ENCODE data around the gene CDK6.
A peak's percentile ranks its signal among the peaks of the same experiment; 100 is the strongest.

The CDK6 gene

GRCh38 chr7:92847305-92847704 is 10.9 kb upstream of the CDK6 start:
- DNase-seq, result no peak

- no peak for DNase-seq
These were observed 9.4 kb upstream of the CDK6 start for GRCh38 chr7:92845736-92846135.

- DNase-seq, result no peak
These were observed 7.4 kb upstream of the CDK6 start for GRCh38 chr7:92843781-92844180.

DNA sequence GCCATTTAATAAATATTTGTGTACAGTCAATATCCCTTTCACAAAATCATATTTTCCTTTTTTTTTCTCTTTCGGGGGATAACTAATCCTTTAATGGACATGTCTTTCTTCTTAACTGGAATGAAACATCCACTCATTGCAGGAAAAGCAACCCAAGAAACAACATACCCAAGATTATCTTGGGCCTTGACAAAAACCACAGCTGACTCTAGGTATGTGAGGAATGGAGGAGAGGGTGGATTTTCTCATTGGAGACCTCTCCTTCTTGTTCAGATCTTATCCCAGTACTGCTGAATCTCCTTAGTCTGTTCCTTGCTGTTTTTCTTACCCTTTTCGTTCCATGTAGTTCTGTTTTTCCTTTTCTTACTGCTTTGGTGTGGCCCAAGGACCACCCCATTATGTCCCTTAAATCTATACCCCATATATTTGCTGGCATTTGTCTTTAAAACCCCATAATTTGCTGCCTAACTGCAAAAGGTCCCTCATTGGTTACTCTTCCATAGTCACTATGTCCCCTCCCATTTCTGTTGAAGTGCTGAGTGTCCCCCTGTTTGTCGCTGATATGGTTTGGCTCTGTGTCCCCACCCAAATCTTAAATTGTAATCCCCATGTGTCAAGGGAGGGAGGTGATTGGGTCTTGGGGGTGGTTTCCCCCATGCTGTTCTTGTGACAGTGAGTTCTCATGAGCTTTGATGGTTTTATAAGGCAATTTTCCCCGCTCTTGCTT is 6.8 kb upstream of the CDK6 start:
- DNase-seq, result no peak

- no peak for DNase-seq
These were observed 4.8 kb upstream of the CDK6 start for GRCh38 chr7:92841192-92841591.

DNA sequence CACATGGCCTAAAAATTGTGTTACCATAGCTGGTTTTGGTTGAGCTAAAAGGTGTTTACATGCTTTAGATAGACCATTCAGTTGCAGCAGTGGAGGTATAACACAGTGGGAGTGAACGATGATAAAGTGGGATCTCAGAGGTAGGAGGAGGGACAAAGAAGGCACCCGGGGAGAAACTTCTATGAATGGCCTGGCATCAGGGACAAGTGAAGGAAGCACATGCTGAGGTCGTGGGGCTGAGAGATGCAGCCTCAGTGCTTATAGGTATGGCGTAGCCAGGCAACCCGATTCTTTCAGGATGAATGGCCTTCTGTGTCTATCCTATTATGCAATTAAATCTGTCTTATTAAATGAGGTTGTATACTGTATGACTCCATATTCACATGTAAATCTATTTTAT is 3.9 kb upstream of the CDK6 start:
- DNase-seq, result no peak

DNA sequence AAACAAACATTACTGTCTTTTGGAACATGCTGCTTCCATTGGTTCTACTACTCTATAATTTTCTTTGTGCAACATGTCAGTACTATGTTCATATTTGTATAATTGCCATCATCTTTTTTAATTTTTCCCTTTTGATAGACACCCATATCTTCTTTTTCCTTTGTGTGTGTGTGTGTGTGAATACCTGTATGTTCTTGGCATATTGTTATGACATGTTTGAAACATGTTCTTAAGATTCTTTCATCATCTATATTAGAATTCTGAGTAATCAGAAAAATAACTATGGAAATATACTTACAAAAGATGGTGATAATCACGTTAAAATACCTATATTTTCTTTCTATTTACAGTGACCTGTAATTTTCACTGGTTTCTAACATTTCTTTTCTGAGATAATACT is 3.5 kb upstream of the CDK6 start:
- DNase-seq, result no peak

DNA sequence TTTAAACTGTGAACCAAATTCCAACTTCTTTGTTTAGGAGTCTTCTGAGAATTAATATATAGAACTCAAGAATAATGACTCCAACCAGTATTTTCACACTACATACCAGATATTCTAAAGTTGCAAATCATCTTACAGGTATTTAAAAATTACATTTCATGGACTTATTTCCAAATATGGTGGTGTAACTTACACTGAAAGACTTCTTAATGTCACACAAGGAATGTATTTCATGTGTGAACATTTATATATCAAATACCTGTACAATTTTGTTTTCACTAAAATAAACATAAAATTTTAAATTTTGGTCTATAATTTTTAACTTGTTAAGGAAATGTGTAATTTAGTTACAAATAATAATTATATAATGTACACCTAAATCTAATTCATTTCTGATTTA is 2.6 kb upstream of the CDK6 start:
- DNase-seq, result no peak

DNA sequence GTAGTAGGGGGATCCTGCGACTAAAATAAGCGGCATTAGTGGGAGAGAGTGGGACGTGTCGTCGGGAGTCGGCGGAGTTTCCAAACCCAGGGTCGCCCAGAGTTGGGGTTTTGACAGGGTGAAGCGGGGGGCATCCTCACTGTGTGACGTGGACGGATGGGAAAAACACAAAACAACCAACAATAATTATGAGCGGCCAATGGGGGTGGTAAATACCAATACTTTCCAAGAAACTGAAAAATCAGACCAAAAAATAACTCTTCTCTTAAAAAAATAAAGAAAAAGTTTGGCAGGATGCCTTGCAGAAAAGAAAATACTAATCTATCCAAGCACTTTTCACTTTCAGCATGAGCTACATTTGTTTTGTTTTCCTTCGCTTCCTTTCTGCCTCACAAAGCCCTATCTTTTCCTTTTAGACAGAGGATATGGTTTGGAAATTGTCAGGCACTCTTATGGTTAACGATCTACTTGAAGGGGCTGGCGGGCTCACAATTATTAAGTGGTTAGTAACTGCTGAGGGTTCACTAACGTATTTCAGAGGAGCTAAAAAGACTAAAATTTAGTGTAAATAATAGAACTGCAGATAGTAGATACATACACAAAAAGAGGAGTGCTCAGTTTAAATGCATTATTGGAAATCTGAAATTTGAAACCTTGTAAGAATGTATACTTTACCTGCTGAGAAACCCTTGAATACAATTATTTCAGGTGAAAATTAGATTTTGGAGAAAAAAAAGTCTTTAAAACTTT is 802 bp upstream of the CDK6 start:
- peak in 3 of 51 donors; percentile 9 to 20 (median 10) for DNase-seq

DNA sequence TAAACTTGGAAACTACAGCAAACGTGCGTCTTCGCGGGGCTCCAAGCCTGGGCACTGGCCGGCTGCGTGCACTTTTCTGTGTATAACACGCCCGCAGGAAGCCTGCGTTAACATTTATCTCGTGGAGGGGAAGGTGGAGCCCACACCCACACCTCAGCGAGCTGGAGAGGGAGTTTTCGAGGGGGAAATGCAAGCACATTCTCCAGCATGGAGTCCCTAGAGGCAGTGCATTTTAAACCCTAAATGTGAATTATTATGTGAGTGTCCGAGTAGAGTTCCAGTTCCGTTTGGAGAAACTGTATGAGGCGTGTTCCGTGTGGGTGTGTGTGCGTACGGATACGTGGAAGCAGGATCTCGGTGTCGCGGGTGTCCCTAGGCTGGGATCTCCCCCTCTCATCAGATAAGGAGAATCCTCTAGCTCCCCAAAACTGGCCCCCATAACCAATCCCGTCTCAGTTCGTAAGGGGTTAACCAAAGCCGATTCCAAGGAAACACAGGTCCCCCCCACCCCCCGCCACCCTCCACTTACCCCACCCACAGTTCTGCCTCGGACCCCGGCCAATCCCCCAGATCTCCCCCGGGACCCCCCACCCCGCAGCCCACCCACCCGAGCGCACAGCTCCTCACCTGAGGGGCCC is 403 bp downstream of the CDK6 start:
- peak in 7 of 51 donors; percentile 4 to 52 (median 24) for DNase-seq

DNA sequence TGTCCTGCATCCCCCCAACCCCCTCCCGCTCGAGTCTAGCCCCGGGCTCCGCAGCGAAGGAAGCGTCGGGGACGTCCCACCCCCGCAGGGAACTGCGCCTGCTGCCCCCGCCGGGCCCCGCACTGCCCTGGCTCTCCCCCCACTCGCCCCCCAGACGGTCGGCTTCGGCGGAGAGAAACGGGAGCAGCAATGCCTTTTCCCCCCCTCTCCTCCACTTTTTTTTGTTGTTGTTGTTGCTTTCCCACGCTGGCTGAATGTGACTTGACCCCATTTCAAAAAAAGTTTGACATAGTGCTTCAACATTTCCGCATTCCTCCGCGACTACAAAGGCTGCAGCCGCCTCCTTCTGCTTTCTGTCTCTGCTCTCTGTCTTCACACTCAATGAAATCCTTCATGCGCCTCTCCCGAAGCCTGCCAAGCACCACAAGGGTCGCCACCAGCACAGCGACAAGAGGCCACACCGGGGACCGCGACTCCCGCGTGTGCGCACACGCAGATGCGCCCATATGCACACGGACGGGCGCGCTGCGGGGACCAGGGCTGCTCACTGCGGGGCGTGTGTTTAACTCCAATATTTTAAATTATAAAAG is 1.0 kb downstream of the CDK6 start:
- peak in 23 of 51 donors; percentile 2 to 43 (median 20) for DNase-seq

DNA sequence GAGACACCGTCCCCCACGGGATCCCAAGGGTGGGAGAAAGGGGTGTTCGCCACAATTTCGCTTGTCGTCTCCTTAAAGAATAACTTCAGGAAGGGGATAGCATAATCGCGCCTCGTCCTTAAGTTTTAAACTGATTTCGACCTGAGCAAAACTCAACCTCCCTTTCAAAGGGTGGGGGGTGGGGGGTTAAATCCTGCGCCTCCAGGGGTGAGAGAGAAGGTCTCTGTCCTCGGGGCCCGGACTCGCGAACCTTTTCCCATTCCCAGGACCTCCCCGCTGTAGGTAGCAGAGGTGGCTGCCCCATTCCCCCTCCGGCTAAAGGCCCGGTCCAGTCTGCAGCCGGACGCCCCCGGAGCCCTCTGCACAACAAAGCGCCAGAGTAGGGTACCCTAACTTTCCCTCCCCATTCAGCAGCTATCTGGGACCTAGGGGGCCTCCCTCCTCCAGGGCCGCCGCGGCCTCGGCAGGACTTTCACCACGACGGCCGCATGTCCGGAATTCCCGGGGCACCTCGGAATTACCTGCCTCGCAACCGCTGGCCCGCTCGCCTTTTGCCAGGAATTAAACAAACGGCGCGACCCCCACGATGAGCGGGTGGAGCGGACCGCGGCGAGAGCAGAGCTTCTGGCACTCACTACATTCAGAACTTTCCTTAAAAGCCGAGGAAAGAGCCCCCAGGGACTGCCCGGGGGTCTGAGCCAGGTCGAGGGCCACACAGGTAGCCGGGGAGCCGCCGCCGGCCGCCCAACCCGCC is 1.7 kb downstream of the CDK6 start:
- peak in 9 of 51 donors; percentile 6 to 64 (median 16) for DNase-seq

- peak in 45 of 51 donors; percentile 20 to 80 (median 53) for DNase-seq
These were observed 2.4 kb downstream of the CDK6 start for GRCh38 chr7:92833766-92834506.

DNA sequence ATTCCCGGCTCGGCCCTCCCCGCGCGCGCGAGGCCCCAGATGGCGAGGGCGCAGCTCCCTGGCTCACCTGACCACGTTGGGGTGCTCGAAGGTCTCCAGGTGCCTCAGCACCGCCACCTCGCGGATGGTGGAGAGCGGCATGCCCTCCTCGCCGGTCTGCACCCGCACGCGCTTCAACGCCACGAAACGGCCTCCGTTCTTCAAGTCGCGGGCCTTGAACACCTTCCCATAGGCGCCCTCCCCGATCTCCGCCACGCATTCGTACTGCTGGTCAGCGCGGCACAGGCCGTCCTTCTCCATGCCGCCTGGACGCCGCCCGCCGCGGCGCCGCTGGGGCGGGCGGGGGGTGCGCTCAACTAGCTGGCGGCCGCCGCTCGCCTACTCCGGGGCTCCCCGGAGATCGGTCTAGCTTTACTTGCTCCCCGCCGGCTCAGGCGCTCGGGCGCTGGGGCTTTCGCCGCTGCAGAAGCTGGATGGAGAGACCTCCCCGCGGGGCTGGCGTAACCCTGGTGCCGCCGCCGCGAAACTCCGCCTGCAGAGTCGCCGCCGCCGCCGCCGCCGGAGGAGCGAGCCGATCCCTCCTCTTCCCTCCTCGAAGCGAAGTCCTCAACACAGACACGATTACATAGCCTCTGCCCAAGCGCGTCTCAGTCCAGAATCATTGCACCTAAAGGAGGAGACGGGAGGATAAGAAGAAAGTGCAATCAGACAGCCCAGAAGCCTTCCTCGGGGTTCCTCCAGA is 3.2 kb downstream of the CDK6 start:
- peak in 49 of 51 donors; percentile 23 to 87 (median 65) for DNase-seq

DNA sequence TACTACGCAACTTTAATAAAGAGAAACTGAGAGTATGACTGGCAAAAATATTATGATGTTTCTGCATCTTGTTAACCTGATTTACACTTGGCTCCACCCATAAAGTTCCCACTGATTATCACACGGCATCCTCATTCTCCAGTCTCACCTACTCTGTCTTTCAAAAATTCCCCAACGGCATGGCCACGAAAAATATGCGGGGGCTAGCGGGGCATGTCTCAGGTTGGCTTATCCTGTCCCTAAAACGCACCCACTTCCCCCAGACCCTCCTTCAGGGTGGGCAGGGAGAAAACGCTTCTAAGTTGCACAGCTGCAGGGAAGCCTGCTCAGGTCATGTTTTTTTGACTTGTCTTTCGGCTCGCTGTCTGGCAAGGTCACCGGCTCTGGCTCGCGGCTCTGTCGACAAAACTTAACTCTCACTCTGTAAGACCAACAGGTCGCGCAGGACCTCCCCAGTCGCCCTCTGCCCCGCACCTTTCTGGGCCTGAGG is 3.8 kb downstream of the CDK6 start:
- DNase-seq, result peak in 1 of 51 donors; percentile 28

DNA sequence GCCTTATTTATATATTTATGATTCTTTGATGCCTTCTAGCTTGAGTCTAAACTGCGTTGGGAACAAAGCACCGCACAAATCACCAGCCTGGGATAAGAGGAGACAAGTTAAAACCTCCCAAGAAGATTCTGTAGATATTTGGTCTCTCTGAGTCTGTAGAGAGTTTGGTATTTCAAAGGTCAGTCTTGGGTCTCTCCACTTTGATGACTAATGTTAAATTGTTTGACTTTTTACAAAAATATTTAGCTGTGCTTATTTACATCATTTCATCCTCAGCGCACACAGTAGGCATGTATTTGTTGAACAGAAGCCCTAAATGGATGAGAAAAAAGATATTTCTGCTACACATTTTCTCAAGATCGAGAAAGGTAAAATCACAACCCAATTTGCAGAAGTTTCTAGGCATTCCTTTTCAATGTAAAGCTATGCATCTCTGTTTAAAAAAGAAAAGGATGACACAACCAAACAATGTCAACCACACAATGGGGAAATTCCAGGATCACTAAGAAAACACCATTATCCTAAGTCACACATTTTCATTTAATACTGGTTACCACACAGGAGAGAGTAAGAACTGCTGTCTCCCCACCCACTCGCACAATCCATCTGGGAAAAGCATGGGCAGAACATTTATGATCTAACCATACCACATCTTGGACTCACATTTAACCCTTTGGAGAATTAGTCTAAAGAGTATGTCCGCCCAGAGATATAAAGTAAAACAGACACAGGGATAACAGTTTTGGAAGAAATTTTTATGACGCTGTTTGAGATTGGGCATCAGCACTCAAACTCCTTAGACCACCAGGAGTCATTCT is 4.4 kb downstream of the CDK6 start:
- no peak for DNase-seq

DNA sequence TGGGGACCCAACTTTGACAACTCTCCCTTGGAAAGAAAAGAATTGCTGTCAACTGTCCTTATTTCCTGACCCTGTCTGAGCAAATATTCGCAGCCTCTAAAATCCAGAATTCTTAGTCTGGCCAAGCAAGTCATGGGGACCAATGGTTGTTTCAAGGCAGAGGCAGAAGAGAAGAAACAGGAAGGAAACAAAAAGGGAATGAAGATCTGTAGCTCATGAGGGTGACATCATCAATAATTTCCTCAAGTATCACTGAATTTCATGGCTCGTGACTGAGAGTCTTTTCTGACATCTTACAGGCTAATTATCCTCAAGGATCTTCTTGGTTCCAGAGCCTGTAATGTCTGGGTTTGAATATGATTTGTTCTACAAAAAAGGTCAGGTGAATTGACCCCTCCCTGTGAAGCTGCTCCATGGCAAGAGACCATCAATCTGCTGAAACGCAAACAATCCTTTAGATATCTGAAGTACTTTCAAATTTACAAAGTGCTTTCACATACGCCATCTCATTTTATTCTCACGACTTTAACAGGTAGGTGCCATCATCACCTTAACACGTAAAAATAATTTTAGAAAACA is 5.8 kb downstream of the CDK6 start:
- DNase-seq, result no peak

GRCh38 chr7:92830027-92830426 is 6.3 kb downstream of the CDK6 start:
- DNase-seq, result no peak

Measured in hypothalamus (tissue), 51 donors.